ENCODE measurements around the gene MAPK1.
"Not testable (repeated sequence)": the region's sequence is repeated elsewhere in the genome, so short reads cannot be mapped to it uniquely, and the experiment has no call there.

MAPK1 gene

GRCh38 chr22:21759646-21760376 is 107.6 kb downstream of the MAPK1 start:
- DNase-seq (ENCODE audit: low read depth in 3 of 3, low spot score in 1 of 3), result no peak

- DNase-seq (ENCODE audit: low read depth in 3 of 3, low spot score in 1 of 3), result no peak
Measured at GRCh38 chr22:21759093-21759492, 108.4 kb downstream of the MAPK1 start.

DNA sequence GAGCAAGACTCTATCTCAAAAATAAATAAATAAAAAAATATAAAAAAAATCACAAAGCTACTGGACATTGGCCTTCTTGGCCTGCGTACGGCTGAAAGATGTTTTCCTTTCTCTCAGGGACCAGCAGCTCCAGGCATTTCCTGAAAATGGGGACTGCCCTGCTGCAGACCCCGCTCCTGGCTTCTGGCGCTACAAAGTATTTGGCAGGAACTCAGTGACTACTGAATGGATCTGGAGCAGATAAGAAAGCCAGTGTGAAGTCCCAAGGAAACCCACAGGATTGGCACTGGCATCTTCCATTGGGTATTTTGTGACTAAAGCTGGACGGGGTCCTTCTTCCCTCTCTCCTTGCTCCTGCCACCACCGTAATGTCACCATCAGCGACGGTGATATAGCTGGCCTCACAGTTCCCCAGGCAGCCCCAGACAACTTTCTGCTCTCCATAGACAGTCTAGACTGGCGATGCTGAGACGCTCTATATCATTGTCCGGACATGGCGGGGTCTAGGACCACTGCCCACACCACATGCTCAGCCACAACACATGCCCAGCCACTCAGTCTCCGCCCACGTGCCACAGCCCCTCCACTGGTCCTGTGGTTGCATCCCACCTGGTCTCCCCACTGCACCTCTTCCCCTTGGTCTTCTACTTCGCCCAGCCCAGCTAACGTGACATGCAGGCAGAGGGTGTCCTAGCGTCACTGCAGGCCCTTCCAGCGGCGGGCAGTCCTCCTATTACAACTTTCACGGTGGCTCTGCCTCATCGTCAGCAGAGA is 109.2 kb downstream of the MAPK1 start:
- no peak for DNase-seq (ENCODE audit: low read depth in 3 of 3, low spot score in 1 of 3)

- no peak for DNase-seq (ENCODE audit: low read depth in 3 of 3, low spot score in 1 of 3)
Measured at GRCh38 chr22:21755851-21756284, 111.6 kb downstream of the MAPK1 start.

- no peak for DNase-seq (ENCODE audit: low read depth in 3 of 3, low spot score in 1 of 3)
Measured at GRCh38 chr22:21754523-21754922, 112.9 kb downstream of the MAPK1 start.

- no peak for DNase-seq (ENCODE audit: low read depth in 3 of 3, low spot score in 1 of 3)
Measured at GRCh38 chr22:21753374-21754111, 113.9 kb downstream of the MAPK1 start.

DNA sequence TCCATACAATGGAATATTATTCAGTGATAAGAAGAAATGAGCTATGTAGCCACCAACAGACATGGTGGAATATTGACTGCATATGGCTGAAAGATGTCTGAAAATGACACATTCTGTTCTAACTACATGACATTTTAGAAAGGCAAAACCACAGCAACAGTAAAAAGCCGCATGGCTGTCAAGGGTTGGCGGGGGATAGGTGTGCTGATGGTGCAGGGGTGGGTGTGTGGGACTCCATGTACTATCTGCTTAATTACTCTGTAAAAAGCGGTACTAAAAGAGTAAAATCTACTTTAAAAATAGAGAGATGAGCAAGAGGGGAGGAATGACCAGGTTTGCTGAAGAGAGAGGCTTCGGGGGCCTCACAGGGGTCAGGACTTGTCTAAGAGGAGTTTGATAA is 115.2 kb downstream of the MAPK1 start:
- DNase-seq (ENCODE audit: low read depth in 3 of 3, low spot score in 1 of 3), result no peak

- DNase-seq (ENCODE audit: low read depth in 3 of 3, low spot score in 1 of 3), result no peak
Measured at GRCh38 chr22:21745948-21746347, 121.5 kb downstream of the MAPK1 start.

GRCh38 chr22:21744917-21745316 is 122.5 kb downstream of the MAPK1 start:
- DNase-seq (ENCODE audit: low read depth in 3 of 3, low spot score in 1 of 3), result not testable (repeated sequence)

GRCh38 chr22:21741790-21742189 is 125.7 kb downstream of the MAPK1 start:
- no peak for DNase-seq (ENCODE audit: low read depth in 3 of 3, low spot score in 1 of 3)

DNA sequence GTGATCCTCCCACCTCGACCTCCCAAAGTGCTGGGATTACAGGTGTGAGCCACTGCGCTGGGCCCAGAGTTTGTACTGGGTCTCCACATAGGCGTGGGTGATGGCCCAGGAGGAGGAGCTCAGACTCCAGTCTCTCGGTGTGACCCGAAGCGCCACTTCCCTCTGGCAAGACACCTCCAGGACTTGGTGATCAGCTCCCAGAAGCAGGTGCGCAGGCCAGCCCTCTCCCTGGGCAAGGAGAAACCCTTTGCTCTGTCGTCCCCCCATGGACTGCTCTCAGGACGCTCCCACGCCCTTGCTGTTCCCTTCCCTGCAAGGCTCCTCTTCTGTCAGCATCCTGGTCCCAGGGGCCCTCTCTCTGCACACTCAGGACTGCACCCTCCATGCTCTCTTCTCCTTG is 126.4 kb downstream of the MAPK1 start:
- DNase-seq (ENCODE audit: low read depth in 3 of 3, low spot score in 1 of 3), result no peak

- no peak for DNase-seq (ENCODE audit: low read depth in 3 of 3, low spot score in 1 of 3)
Measured at GRCh38 chr22:21739828-21740377, 127.5 kb downstream of the MAPK1 start.

- DNase-seq (ENCODE audit: low read depth in 3 of 3, low spot score in 1 of 3), result no peak
Measured at GRCh38 chr22:21738966-21739365, 128.5 kb downstream of the MAPK1 start.

- DNase-seq (ENCODE audit: low read depth in 3 of 3, low spot score in 1 of 3), result no peak
Measured at GRCh38 chr22:21738081-21738480, 129.4 kb downstream of the MAPK1 start.

GRCh38 chr22:21736948-21737347 is 130.5 kb downstream of the MAPK1 start:
- no peak for DNase-seq (ENCODE audit: low read depth in 3 of 3, low spot score in 1 of 3)

GRCh38 chr22:21736084-21736642 is 131.3 kb downstream of the MAPK1 start:
- DNase-seq (ENCODE audit: low read depth in 3 of 3, low spot score in 1 of 3), result no peak

DNA sequence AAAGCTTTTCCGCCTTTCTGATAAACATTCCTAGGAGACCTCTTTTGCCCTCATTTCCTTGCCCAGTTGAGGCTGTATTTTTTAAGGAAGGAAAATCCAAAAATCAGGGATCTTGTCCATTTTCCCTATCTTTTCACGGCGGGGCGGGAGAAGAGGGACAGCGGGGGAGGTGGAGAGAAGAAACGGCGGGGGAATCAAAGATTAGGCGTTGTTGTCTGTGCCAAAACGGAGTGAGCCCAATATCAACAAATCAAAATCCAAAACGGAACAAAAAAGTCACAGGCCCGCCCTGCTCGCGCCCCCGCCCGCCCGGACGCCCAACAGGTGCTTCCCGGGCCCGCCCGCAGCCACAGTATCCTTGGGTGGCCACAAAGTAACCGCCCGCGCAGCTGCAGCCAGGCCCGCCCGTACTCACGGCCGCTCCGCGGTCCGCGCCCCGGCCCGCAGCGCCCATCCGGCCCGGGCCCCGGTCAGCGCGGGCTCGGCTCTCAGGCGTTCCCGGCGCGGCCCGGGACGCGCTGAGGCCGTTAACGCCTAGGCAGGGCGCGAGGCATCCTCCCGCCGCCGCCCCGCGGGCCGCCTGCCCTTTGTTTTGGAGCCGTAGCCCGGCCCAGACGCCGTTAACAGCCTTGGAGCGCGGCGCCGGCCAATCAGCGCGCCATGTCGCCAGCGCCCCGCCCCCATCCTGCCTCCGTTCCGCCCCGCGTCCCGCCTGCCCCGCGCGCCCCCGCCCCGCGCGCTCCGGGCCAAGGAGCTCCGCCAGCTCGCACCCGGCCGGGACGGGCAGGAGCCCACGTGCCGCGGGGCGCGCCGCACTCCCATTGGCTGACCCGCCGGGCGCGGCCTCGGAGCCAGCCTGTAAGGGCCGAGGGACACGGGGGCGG is 132.0 kb downstream of the MAPK1 start, which contains the start of gene YPEL1:
Gene YPEL1 (minus strand): TSS at position 595 of the 884 bp plus-strand sequence. CDS start 25,050 bp downstream, outside the sequence.
- peak; percentile 87 to 94 (median 93) for DNase-seq (ENCODE audit: low read depth in 3 of 3, low spot score in 1 of 3)

GRCh38 chr22:21734540-21735199 is 132.8 kb downstream of the MAPK1 start:
- DNase-seq (ENCODE audit: low read depth in 3 of 3, low spot score in 1 of 3), result no peak

- DNase-seq (ENCODE audit: low read depth in 3 of 3, low spot score in 1 of 3), result no peak
Measured at GRCh38 chr22:21731503-21731902, 135.9 kb downstream of the MAPK1 start.

Data from stimulated activated CD4-positive, alpha-beta T cell treated with anti-CD3 and anti-CD28 coated beads, TNF-alpha, amount 100 ng/mL, for 1 hour (primary cell).